Ishikawa (cell line): Measurements from ENCODE around the gene TYMP.

Experiments
- CEBPB ChIP-seq: IDR thresholded peaks from 2 replicates; pipeline ENCODE4 v1.6.1; 2012
- CREB1 ChIP-seq: IDR thresholded peaks from 2 replicates; pipeline ENCODE4 v1.6.1; 2012; ENCODE audit warnings: low read depth
- EGR1 ChIP-seq: IDR thresholded peaks from 2 replicates; pipeline ENCODE4 v1.6.1; 2012
- EP300 ChIP-seq: IDR thresholded peaks from 2 replicates; pipeline ENCODE4 v1.6.1; 2012; ENCODE audit warnings: borderline replicate concordance
- RAD21 ChIP-seq: IDR thresholded peaks from 2 replicates; pipeline ENCODE4 v1.6.1; 2012; ENCODE audit warnings: low read depth
- TAF1 ChIP-seq: IDR thresholded peaks from 2 replicates; pipeline ENCODE4 v1.6.1; 2012; ENCODE audit warnings: low read depth, mild to moderate bottlenecking
- TCF12 ChIP-seq: IDR thresholded peaks from 2 replicates; pipeline ENCODE4 v1.6.1; 2012; ENCODE audit warnings: low read depth
- TEAD4 ChIP-seq: IDR thresholded peaks from 2 replicates; pipeline ENCODE4 v1.6.1; 2012
- YY1 ChIP-seq: IDR thresholded peaks from 2 replicates; pipeline ENCODE4 v1.6.1; 2012; ENCODE audit warnings: low read depth
- ZBTB7A ChIP-seq: IDR thresholded peaks from 2 replicates; pipeline ENCODE4 v1.6.1; 2012; ENCODE audit warnings: low read depth
- TF ChIP-seq, protein P1 (sequence below): IDR thresholded peaks from 2 replicates; pipeline ENCODE4 v1.6.1; 2012
- TF ChIP-seq, protein P2 (sequence below): IDR thresholded peaks from 2 replicates; pipeline ENCODE4 v1.6.1; 2012; ENCODE audit warnings: low read depth, mild to moderate bottlenecking

DNA sequence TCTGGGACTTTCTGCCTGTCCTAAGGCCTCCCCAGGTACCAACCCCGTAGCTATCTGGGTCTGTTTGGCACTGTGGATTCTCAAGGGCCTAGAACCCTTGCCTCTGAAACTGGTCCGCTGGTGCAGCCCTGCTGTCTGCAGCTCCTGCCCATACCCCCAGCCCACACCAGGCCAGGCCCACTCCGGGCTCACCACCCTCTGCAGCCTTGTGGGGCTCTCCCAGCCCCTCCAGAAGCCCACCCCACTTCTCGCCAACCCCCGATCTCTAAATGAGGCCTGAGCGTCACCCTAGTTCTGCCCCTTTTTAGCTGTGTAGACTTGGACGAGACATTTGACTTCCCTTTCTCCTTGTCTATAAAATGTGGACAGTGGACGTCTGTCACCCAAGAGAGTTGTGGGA, 20.6 kb upstream of the TYMP start:
- TF ChIP-seq TAF1 (no peak), YY1 (no peak), EGR1 (no peak), TCF12 (no peak), EP300 (no peak), RAD21 (no peak), CREB1 (no peak), ZBTB7A (no peak), CEBPB (no peak), TEAD4 (no peak)
- TF ChIP-seq, protein P1, sequence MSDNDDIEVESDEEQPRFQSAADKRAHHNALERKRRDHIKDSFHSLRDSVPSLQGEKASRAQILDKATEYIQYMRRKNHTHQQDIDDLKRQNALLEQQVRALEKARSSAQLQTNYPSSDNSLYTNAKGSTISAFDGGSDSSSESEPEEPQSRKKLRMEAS: no peak
- TF ChIP-seq, protein P2, sequence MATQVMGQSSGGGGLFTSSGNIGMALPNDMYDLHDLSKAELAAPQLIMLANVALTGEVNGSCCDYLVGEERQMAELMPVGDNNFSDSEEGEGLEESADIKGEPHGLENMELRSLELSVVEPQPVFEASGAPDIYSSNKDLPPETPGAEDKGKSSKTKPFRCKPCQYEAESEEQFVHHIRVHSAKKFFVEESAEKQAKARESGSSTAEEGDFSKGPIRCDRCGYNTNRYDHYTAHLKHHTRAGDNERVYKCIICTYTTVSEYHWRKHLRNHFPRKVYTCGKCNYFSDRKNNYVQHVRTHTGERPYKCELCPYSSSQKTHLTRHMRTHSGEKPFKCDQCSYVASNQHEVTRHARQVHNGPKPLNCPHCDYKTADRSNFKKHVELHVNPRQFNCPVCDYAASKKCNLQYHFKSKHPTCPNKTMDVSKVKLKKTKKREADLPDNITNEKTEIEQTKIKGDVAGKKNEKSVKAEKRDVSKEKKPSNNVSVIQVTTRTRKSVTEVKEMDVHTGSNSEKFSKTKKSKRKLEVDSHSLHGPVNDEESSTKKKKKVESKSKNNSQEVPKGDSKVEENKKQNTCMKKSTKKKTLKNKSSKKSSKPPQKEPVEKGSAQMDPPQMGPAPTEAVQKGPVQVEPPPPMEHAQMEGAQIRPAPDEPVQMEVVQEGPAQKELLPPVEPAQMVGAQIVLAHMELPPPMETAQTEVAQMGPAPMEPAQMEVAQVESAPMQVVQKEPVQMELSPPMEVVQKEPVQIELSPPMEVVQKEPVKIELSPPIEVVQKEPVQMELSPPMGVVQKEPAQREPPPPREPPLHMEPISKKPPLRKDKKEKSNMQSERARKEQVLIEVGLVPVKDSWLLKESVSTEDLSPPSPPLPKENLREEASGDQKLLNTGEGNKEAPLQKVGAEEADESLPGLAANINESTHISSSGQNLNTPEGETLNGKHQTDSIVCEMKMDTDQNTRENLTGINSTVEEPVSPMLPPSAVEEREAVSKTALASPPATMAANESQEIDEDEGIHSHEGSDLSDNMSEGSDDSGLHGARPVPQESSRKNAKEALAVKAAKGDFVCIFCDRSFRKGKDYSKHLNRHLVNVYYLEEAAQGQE: no peak
